AG10803 (cell line): Measurements from ENCODE around the gene TUBB4B.

ENCODE experiments used
- DNase-seq: peaks from one replicate; pipeline ENCODE4 v3.0.0; 2010; ENCODE audit warnings: low read depth
- H3K4me3 ChIP-seq: 2 replicates; pipeline ENCODE4 v1.5.1; 2011; ENCODE audit warnings: mild to moderate bottlenecking, low read length, control low read depth
- TF ChIP-seq, protein P1 (sequence below): conservative IDR thresholded peaks from 2 replicates; pipeline ENCODE4 v1.5.1; 2011; ENCODE audit warnings: mild to moderate bottlenecking, low read length, control low read depth, inconsistent platforms

The TUBB4B gene

DNA sequence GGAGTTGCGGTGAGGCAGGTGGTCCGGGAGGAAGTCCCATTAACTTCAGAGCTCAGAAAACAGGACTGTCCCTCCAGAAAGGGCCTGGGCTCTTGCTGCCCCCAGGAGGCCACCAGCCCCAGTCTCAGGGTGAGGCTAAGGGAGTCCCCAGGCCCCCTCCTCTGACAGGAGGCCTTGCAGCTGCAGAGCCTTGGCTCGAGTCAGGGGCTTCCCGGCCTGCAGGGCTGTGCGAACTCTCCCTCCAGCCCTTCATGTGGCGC, 6.8 kb downstream of the TUBB4B start:
- H3K4me3 ChIP-seq: no peak overlapping the region
- no peak for DNase-seq
- TF ChIP-seq, protein P1, sequence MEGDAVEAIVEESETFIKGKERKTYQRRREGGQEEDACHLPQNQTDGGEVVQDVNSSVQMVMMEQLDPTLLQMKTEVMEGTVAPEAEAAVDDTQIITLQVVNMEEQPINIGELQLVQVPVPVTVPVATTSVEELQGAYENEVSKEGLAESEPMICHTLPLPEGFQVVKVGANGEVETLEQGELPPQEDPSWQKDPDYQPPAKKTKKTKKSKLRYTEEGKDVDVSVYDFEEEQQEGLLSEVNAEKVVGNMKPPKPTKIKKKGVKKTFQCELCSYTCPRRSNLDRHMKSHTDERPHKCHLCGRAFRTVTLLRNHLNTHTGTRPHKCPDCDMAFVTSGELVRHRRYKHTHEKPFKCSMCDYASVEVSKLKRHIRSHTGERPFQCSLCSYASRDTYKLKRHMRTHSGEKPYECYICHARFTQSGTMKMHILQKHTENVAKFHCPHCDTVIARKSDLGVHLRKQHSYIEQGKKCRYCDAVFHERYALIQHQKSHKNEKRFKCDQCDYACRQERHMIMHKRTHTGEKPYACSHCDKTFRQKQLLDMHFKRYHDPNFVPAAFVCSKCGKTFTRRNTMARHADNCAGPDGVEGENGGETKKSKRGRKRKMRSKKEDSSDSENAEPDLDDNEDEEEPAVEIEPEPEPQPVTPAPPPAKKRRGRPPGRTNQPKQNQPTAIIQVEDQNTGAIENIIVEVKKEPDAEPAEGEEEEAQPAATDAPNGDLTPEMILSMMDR: no peak

DNA sequence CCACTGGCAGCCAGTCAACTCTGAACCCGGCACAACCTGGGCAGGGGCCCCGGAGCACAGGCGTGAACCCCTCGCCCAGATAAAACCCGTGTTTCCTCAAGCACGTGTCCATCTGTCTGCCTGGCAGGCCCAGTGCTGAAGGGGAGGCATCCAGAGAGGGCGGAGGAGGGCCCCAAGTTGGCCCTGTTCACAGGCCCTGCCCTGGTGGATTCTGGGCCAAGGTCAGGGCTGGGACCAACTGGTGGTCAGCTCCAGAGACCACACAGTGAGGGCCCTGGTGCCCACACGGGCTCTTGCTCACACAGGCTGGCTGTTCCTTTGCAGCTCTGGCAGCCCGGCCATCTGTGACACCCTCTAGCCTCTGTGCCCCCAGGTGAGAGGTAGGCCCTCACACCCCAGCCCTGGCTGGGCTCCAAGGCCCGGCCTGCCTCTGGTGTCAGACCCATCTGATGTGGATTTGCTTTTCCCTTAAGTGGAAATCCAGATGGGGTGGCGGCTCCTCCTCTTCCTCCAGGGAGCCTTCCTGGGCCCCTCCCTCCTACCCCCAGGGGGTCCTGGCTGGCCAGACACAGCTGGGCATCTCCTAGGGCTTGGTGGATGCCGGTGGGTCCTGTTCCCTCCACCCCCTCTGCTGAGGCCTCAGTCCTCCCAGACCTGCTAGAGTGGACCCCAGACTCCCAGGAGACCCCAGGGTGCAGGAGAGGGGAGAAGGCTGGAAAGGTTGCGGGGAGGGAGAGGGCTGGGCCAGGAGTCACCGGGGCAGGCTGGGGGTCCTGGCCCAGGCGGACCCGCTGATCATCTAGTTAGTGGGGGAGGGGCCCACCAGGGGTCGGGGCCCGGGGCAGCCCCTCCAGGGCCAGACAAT, 9.5 kb downstream of the TUBB4B start:
- DNase-seq: no peak
- TF ChIP-seq, protein P1: no peak
- no peak overlapping the region for H3K4me3 ChIP-seq

DNA sequence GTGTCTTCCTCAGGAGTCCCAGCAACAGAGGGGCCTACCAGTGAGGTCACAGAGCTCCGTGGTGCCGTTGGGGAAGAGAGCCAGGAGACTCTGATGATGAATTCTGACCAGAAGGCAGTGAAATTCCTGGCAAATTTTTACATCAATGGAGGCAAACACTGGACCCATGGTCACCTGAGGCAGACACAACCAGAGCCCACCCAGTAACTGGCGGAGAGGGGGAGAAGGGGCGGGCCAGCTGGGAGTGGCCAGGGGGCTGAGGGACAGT, 10.0 kb downstream of the TUBB4B start, which contains the start of gene STPG3:
Gene STPG3, plus strand, starts transcription at position 93 of the 268 bp plus-strand sequence. Its CDS starts 1 bp downstream, at position 94.
- TF ChIP-seq, protein P1: no peak
- DNase-seq: no peak
- no peak within 1 kb of the TSS for H3K4me3 ChIP-seq

DNA sequence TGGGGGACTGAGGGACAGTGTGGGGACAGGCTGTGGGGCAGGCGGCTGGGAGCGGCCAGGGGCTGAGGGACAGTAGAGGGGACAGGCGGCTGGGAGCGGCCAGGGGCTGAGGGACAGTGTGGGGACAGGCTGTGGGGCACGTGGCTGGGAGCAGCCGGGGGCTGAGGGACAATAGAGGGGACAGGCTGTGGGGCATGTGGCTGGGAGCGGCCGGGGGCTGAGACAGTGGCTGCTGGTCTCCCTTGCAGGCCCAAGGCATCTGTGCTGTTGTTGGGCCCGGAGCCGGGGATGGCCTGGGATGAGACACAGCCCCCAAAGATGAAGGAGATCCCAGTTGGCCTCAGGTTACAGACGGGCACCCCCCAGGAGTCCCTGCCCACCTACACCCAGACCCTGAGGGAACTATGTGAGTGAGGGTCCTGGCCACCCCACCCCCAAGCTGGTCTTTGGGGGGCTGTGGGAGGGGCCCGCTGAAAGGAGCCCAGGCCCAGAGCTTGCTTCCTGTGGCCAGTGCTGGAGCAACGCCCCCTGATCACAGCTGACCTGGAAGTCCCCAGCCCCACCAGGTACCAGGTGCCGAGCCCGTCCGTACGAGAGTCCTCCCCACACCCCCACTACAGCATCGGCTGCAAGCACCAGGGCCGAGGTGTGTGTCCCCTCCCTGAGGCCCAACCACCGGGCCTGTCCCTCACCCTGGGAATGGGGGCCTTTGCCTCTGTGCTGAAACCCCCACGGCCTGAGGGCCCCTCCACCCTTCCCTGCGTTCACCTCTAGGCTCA, 10.6 kb downstream of the TUBB4B start:
- no peak for DNase-seq
- TF ChIP-seq, protein P1: no peak
- no peak overlapping the region for H3K4me3 ChIP-seq

DNA sequence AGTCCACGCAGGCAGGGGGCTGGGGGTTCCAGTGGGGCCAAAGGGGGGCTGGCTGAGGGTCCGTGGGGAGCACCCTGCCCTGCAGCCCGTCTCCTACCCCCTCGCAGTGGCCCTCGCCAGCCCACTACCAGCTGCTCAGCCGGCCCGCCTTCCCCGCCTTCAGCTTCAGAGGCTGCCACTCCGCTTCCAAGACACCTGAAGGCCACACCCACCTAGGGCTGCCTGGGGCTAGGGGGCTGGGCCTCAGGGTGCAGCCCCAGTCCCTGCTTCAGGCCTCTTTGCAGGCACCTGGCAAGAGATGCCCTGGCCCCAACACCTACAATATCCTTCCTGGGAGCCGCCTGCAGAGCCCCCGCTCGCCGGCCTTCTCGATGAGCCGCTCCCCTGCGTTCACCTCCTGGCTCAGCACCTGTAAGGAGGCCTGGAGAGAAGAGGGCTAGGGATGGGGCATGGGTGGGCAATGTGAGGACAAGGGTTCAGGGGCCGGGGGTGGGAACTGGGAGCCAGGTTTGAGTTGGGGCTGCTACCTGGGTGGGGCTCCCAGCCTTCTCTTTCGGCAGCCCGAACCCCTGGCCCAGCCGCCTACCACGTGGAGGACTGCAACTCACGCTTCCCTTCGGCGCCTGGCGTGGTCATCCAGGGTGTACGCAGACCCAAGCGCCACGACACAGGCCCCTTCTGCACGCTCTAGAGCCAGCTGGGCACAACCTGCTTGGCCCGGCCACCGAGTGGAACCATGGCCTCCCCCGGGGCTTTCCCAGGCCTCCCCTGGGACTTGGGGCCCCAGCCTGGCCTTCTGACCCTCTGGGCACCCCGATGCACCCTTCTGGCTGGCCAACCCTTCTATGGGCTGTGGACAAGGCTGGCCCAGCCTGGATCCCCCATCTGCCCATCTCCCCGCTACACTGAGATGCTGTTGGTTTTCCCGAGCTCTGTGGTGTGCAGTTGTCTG, 11.7 kb downstream of the TUBB4B start:
- H3K4me3 ChIP-seq: no peak overlapping the region
- no peak for DNase-seq
- TF ChIP-seq, protein P1: no peak

DNA sequence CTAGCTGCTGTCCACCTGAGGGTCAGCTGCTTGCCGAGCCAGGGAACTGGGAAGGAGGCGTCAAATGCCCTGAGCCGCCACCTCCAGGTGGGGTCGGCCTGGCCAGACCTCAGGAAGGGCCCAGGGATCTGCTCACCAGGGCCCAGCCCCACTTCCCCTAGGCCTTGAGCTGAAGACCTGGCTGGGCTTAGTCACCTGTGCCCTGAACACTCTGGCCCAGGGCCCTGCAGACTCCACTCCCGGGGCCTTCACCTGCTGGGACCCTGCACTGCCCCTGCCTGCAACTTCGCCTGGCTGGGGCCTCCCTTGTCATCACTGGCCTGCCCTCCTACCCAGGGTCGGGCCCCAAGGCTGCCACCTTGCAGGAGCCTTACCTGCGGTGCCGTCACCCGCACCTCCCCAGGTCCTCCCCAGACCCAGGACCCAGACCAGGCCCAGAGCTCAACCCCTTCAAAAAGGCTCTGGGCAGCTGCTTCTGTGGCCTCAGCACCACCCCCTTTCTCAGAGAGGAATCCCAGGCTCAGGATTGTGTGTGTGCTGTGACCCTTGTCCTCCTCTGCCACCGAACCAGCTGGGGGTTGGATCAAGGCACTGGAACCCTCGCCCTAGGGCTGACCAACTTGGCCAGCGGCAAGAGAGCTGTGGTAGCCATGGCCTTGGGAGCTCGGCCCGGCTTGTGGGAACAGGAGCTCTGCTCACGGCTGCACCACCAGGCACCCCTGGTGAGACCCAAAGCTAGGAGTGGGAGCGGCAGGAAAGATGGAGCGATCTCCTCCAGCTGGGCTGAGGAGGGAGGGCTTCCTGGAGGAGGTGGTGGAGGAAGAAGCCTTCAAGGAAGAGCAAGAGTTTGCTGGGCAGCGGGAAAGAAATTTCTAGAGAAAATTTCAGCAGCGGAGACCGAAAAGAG, 12.9 kb downstream of the TUBB4B start:
- DNase-seq: no peak
- H3K4me3 ChIP-seq: peak overlapping the region; percentile 78
- TF ChIP-seq, protein P1: no peak
